Metanephros (tissue), 1 donor: ENCODE results near the gene NAXD. TPM values are rescaled to one million over a fixed set of nuclear protein-coding genes. Genes with fewer than 3 reads are reported as not detected.

ENCODE experiments used
- total RNA-seq: library from RNA; depleted of rRNA; stranded (reverse); fragments of >200 nt; gene quantifications from one replicate; pipeline ENCODE4 v1.2.3, GENCODE V29; 2014

Gene NAXD
- 33.3 TPM for total RNA-seq

DNA sequence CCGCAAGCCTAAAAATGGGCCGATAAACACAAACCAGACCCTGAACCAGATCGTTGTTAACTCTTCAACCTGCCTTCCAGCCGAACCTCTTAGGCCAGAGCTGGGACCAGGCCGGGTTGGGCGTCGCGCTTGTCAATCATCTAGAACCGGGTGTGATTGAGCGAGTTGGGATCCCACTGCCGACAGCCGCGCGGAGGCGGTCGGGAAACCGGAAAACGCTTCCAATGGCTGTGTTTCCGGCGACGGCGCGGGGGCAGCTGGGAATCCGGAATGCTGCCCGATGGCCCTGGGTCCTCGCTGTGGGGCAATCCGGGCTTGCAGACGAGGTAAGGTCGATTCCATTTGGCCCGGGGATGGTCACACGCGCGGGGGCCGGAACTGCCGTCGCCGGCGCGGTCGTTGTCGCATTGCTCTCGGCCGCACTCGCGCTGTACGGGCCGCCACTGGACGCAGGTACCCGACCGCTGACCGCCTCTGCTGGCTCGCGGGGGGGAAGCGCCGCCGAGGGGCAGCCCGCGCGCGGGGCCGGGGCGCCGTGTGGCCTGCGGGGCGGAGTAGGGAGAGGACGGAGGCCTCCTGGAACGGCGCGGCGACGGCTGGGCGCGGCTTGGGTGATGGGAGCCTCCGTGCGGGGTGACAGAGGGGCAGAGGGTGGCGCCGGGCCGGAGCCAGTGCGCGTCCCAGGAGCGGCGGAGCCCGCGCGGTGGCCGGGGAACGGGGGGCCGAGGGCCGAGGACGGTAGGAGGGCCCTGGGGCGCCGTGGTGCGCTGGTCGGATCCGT, at the start of gene NAXD:
Gene NAXD, plus strand, starts transcription at position 224 of the 781 bp plus-strand sequence. Its CDS starts 57 bp downstream, at position 281.

Other genes starting within 250 kb of the NAXD start
- gene RAB20, start 53.8 kb upstream of the NAXD start, total RNA-seq = 23.8 TPM
- gene CARS2, start 90.6 kb downstream of the NAXD start, total RNA-seq = 74.0 TPM
- 24.2 TPM for gene ING1, start 98.2 kb downstream of the NAXD start, total RNA-seq